ENCODE results near the gene SMPX.

DNA sequence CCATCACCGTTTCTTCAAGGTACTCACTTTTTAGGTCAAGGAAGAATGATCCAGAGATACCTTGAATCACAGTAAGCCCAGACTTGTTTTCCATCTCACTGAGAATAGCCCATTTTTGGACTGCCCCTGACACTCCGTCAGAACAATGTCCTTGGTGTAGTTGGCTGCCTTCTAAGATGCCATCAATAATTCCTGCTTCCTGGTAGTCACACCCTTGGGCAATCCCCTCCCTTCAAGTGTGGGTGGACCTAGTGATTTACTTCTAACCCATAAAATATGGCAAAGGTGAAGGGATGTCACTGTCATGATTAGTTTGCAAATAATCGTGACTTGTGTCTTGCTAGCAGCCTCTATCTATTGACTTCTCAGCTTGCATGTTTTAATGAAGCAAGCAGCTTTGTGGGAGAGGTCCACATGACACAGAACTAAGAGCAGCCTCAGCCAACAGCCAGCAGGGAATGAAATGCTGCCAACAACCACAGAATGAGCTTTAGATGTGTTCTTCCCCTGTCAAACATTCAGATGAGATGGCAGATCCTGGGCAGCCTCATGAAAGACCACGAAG lies 79.8 kb downstream of the SMPX start:
- TF ChIP-seq POLR2AphosphoS5 (IDR thresholded peaks at IDR 0.05; ENCODE audit: borderline replicate concordance, low read depth, low read length), result no peak
- no peak for TF ChIP-seq EZH2 (IDR thresholded peaks at IDR 0.05)
- no peak for TF ChIP-seq FOXP2 (optimal IDR thresholded peaks at IDR 0.05; ENCODE audit: control extremely low read depth, extremely low read length, insufficient read depth)
